Chondrocyte (in vitro differentiated cells): ENCODE results near the gene NCDN. TPM values are rescaled to one million over a fixed set of nuclear protein-coding genes. Genes with fewer than 3 reads are reported as not detected.

Source experiments
- DNase-seq: peaks from one replicate; pipeline ENCODE4 v3.0.0; 2021; ENCODE audit warnings: mixed read lengths, low spot score
- H3K27ac Mint-ChIP-seq: one replicate; pipeline ENCODE4 v1.8.0; 2021; ENCODE audit warnings: mild to moderate bottlenecking, moderate library complexity, mixed read lengths; ENCODE audit not compliant: unreplicated experiment
- H3K27me3 Mint-ChIP-seq: 2 replicates; pipeline ENCODE4 v1.8.0; 2021; ENCODE audit warnings: low read depth, mixed read lengths
- H3K36me3 Mint-ChIP-seq: 2 replicates; pipeline ENCODE4 v1.8.0; 2021; ENCODE audit warnings: low read depth, mixed read lengths
- H3K4me1 Mint-ChIP-seq: 2 replicates; pipeline ENCODE4 v1.8.0; 2021; ENCODE audit warnings: low read depth, mild to moderate bottlenecking, mixed read lengths
- H3K4me3 Mint-ChIP-seq: one replicate; pipeline ENCODE4 v1.8.0; 2021; ENCODE audit warnings: mild to moderate bottlenecking, moderate library complexity, mixed read lengths; ENCODE audit not compliant: unreplicated experiment
- H3K9me3 Mint-ChIP-seq: 2 replicates; pipeline ENCODE4 v1.8.0; 2021; ENCODE audit warnings: low read depth, mixed read lengths
- total RNA-seq: library from RNA; stranded (reverse); gene quantifications from 3 replicates; pipeline ENCODE4 v1.2.1, GENCODE V29; 2021
- TF ChIP-seq, protein P1 (sequence below): fragments of 200-600 bp; sonication (generic); IDR thresholded peaks from 2 replicates; pipeline ENCODE4 v1.5.0; 2021; ENCODE audit warnings: antibody characterized with exemption, mild to moderate bottlenecking, moderate library complexity

The NCDN gene
- total RNA-seq, 1 donor from 2014 or later: 35.3 TPM

DNA sequence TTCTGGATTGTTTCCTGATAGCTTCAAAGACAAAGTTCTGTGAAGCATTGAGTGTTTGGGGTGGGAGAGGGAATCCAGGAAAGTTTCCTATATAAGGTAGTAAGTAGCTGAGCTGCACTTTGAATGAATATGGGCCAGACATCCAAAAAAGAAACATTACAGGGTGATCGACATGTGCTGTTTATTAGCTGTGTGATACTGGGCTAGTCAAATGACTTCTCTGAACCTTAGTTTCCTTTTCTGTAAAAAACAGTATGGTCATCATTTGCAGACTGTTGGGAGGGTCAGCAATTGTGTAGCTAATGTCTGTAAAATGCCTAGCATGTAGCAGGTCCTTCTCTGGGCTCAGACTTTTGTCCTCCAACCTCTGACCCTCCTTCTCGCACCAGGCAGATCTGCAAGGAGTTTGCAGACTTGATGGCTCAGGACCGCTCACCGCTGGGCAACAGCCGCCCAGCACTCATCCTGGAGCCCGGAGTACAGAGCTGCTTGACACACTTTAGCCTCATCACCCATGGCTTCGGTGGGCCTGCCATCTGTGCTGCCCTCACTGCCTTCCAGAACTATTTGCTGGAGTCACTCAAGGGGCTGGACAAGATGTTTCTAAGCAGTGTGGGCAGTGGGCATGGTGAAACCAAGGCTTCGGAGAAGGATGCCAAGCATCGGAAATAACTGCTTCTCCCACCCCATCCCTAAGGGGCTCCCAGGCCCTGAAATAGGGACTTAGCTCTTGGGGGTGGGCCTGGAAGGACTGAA lies 36.6 kb downstream of the NCDN start:
- Mint-ChIP-seq H3K36me3 (peaks cover 5% of the 10 kb centered on the region), H3K27me3 (no peaks in the 10 kb centered on the region), H3K4me3 (no peak overlapping the region), H3K9me3 (no peaks in the 10 kb centered on the region), H3K4me1 (no peaks in the 10 kb centered on the region), H3K27ac (no peak overlapping the region)
- no peak for DNase-seq
- TF ChIP-seq, protein P1, sequence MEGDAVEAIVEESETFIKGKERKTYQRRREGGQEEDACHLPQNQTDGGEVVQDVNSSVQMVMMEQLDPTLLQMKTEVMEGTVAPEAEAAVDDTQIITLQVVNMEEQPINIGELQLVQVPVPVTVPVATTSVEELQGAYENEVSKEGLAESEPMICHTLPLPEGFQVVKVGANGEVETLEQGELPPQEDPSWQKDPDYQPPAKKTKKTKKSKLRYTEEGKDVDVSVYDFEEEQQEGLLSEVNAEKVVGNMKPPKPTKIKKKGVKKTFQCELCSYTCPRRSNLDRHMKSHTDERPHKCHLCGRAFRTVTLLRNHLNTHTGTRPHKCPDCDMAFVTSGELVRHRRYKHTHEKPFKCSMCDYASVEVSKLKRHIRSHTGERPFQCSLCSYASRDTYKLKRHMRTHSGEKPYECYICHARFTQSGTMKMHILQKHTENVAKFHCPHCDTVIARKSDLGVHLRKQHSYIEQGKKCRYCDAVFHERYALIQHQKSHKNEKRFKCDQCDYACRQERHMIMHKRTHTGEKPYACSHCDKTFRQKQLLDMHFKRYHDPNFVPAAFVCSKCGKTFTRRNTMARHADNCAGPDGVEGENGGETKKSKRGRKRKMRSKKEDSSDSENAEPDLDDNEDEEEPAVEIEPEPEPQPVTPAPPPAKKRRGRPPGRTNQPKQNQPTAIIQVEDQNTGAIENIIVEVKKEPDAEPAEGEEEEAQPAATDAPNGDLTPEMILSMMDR: no peak

DNA sequence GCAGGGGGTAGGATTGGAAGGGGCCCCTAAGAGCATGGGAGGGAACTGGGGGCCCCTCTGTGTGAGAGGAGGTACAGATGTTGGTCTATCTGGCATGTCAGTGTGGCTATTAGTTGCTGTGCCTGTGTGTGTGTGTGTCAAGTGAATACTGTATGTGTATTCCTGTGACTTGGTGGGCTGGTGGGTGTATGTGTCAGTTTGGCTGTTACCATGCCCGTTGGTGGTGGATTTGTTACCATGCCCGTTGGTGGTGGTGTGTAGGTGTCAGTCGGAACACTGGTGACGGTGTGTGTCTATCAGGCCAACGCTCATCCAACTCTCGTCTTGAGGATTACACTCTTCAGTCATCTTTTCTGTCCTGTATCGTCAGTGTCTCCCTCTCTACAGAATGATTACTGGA lies 38.1 kb downstream of the NCDN start:
- H3K36me3 Mint-ChIP-seq: peaks cover 9% of the 10 kb centered on the region

GRCh38 chr1:35597870-35598269 lies 40.3 kb downstream of the NCDN start:
- TF ChIP-seq, protein P1: no peak
- H3K9me3 Mint-ChIP-seq: no peaks in the 10 kb centered on the region
- H3K27ac Mint-ChIP-seq: no peak overlapping the region
- H3K36me3 Mint-ChIP-seq: peaks cover 14% of the 10 kb centered on the region
- H3K4me1 Mint-ChIP-seq: no peaks in the 10 kb centered on the region
- DNase-seq: no peak
- H3K27me3 Mint-ChIP-seq: no peaks in the 10 kb centered on the region
- no peak overlapping the region for H3K4me3 Mint-ChIP-seq

More for the DNA sequence above, 38.1 kb downstream of the NCDN start:
- no peak overlapping the region for H3K4me3 Mint-ChIP-seq
- no peaks in the 10 kb centered on the region for H3K4me1 Mint-ChIP-seq
- no peak overlapping the region for H3K27ac Mint-ChIP-seq
- DNase-seq: no peak
- no peaks in the 10 kb centered on the region for H3K9me3 Mint-ChIP-seq
- no peaks in the 10 kb centered on the region for H3K27me3 Mint-ChIP-seq
- TF ChIP-seq, protein P1: no peak

DNA sequence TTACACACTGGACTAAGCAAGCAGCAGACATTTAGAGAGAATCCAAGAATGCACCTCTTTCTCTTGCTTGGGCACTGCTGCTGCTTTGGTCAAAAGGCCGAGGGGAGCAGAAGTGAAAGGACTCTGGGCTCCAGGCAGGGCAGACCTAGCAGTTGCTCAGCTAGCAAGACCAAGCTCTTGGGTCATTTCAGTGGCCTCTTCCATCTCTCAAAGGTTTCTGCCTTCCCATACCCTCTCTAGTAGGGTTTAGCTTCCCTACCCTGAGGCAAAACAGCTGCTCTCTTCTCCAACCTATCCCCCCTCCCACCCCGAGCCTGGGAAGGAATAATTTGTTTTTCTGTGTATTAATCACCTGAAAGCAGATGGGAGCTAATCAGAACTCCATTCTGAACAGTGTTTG lies 41.3 kb downstream of the NCDN start:
- no peaks in the 10 kb centered on the region for H3K9me3 Mint-ChIP-seq
- no peak overlapping the region for H3K4me3 Mint-ChIP-seq
- H3K4me1 Mint-ChIP-seq: no peaks in the 10 kb centered on the region
- no peak for DNase-seq
- TF ChIP-seq, protein P1: no peak
- H3K27ac Mint-ChIP-seq: no peak overlapping the region
- H3K27me3 Mint-ChIP-seq: no peaks in the 10 kb centered on the region
- peaks cover 21% of the 10 kb centered on the region for H3K36me3 Mint-ChIP-seq

DNA sequence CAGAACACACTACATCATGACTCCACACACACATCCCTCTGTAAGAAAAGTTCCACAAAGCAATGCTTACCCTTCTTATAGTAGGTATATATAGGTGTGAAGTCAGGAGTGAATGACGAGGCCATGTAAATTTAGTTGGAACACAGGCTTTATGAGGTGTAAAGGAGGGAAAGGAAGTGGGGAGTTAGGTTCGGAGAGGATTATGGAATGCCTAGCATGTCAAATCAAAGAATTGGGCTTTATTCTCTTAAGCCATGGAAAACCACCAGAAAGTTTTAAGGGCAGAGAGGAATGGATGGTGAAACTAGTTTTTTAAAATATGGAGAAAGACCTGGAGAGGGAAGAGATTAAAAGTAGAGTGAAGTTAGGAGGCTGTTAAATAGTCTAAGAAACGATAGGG lies 41.8 kb downstream of the NCDN start:
- Mint-ChIP-seq H3K27ac (no peak overlapping the region), H3K4me3 (no peak overlapping the region)
- TF ChIP-seq, protein P1: no peak

More for the DNA sequence above, 41.8 kb downstream of the NCDN start:
- H3K9me3 Mint-ChIP-seq: no peaks in the 10 kb centered on the region
- no peaks in the 10 kb centered on the region for H3K27me3 Mint-ChIP-seq
- peaks cover 21% of the 10 kb centered on the region for H3K36me3 Mint-ChIP-seq
- no peak for DNase-seq
- no peaks in the 10 kb centered on the region for H3K4me1 Mint-ChIP-seq
